ENCODE results near the gene KIF5A.
A peak's percentile ranks its signal among the peaks of the same experiment; 100 is the strongest.

Gene KIF5A

GRCh38 chr12:57535764-57536596, 13.9 kb upstream of the KIF5A start:
- DNase-seq = no peak

GRCh38 chr12:57536597-57536942, 13.3 kb upstream of the KIF5A start:
- DNase-seq = no peak

- DNase-seq = no peak
Observed at GRCh38 chr12:57539134-57539768, 10.6 kb upstream of the KIF5A start.

- no peak for DNase-seq
Observed at GRCh38 chr12:57541001-57541400, 8.8 kb upstream of the KIF5A start.

- no peak for DNase-seq
Observed at GRCh38 chr12:57541717-57542116, 8.1 kb upstream of the KIF5A start.

- no peak for DNase-seq
Observed at GRCh38 chr12:57543581-57543980, 6.3 kb upstream of the KIF5A start.

- no peak for DNase-seq
Observed at GRCh38 chr12:57545809-57546437, 3.9 kb upstream of the KIF5A start.

- peak; percentile 82 for DNase-seq
Observed at GRCh38 chr12:57546438-57547287, 3.2 kb upstream of the KIF5A start, which contains the start of gene DCTN2. Gene DCTN2 (minus strand): TSS chr12:57547192. CDS start chr12:57547063, 129 bp downstream.

GRCh38 chr12:57547288-57548012, 2.4 kb upstream of the KIF5A start:
- no peak for DNase-seq

- DNase-seq = no peak
Observed at GRCh38 chr12:57548013-57548315, 1.9 kb upstream of the KIF5A start.

GRCh38 chr12:57548488-57548887, 1.4 kb upstream of the KIF5A start:
- DNase-seq = no peak

- DNase-seq = no peak
Observed at GRCh38 chr12:57549203-57549908, 488 bp upstream of the KIF5A start.

GRCh38 chr12:57550641-57551549, 1.1 kb downstream of the KIF5A start:
- no peak for DNase-seq

GRCh38 chr12:57551637-57552305, 1.9 kb downstream of the KIF5A start:
- no peak for DNase-seq

- no peak for DNase-seq
Observed at GRCh38 chr12:57552306-57552651, 2.4 kb downstream of the KIF5A start.

GRCh38 chr12:57552835-57553313, 3.0 kb downstream of the KIF5A start:
- DNase-seq = no peak

- no peak for DNase-seq
Observed at GRCh38 chr12:57553343-57554202, 3.7 kb downstream of the KIF5A start.

- DNase-seq = no peak
Observed at GRCh38 chr12:57554453-57554852, 4.6 kb downstream of the KIF5A start.

GRCh38 chr12:57554897-57555296, 5.1 kb downstream of the KIF5A start:
- no peak for DNase-seq

Measured in right kidney (tissue), 1 donor.